PFSK-1 (cell line): ENCODE data around the gene FIGNL2.

Experiments used
- FOXP2 ChIP-seq: optimal IDR thresholded peaks from 2 replicates; pipeline ENCODE3; 2011; ENCODE audit warnings: borderline replicate concordance, control low read depth, inconsistent platforms; ENCODE audit not compliant: insufficient read depth; ENCODE audit errors: extremely low read length, extremely low read depth
- POLR2AphosphoS5 ChIP-seq: IDR thresholded peaks from 2 replicates; pipeline ENCODE4 v1.6.1; 2012; ENCODE audit warnings: low read depth, mild to moderate bottlenecking, control low read depth, low read length, moderate library complexity
- SIN3A ChIP-seq: IDR thresholded peaks from 2 replicates; pipeline ENCODE4 v1.6.1; 2012; ENCODE audit warnings: mild to moderate bottlenecking, low read length, moderate library complexity, borderline replicate concordance; ENCODE audit not compliant: insufficient read depth
- TAF1 ChIP-seq: IDR thresholded peaks from 2 replicates; pipeline ENCODE4 v1.6.1; 2012; ENCODE audit warnings: low read length, control low read depth, borderline replicate concordance; ENCODE audit not compliant: insufficient read depth
- TF ChIP-seq, protein P1 (sequence below), 2 experiments: IDR thresholded peaks; 2 replicates each; pipeline versions ENCODE4 v1.6.1 to v1.8.0; 2011 to 2012; ENCODE audit warnings: low read depth in 2 of 2, low read length in 2 of 2, control low read depth in 1 of 2, inconsistent platforms in 1 of 2, mild to moderate bottlenecking in 1 of 2, moderate library complexity in 1 of 2; ENCODE audit not compliant: insufficient read depth in 1 of 2

Gene FIGNL2

DNA sequence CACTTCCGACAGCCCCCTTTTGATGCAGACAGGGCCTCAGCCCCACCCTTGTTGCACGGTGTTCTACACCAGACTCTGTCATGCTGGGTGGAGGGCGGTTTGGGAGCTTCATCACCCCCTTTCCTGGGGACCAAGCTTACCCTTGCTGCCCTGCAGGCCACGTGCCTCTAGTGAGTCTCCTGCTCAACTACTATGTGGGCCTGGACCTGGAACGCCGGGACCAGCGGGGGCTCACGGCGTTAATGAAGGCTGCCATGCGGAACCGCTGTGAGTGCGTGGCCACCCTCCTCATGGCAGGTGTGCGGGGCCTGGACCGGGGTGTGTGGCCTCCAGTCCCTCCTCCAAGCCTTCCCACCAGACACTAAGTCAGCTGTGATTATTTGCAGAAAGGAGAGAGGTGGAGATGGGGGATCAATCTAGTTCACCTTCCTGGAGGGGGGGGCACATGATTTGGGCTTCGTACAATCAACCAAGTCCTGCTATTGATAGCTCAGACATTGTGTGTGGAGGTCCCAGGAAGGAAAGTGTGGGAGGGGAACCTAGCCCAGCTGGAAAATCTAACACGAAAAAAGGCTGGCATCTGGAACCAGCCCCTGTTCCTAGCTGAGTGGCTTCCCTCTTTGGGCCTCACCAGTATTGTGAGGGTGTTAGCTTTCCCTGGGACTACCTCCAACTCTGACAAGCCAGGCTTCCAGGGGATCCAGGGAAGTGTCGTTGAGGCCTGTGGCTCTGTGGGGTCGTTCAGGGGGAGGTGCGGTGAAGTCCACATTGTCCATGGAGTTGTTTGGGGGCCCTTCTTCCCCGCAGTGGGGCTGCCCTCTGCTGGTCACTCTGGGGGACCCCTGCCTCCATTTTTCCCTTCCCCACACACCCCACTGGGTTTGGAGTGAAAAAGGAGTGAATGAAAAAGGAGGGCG, 41.0 kb upstream of the FIGNL2 start:
- no peak for TF ChIP-seq FOXP2
- no peak for TF ChIP-seq SIN3A
- no peak for TF ChIP-seq POLR2AphosphoS5
- TF ChIP-seq, protein P1, sequence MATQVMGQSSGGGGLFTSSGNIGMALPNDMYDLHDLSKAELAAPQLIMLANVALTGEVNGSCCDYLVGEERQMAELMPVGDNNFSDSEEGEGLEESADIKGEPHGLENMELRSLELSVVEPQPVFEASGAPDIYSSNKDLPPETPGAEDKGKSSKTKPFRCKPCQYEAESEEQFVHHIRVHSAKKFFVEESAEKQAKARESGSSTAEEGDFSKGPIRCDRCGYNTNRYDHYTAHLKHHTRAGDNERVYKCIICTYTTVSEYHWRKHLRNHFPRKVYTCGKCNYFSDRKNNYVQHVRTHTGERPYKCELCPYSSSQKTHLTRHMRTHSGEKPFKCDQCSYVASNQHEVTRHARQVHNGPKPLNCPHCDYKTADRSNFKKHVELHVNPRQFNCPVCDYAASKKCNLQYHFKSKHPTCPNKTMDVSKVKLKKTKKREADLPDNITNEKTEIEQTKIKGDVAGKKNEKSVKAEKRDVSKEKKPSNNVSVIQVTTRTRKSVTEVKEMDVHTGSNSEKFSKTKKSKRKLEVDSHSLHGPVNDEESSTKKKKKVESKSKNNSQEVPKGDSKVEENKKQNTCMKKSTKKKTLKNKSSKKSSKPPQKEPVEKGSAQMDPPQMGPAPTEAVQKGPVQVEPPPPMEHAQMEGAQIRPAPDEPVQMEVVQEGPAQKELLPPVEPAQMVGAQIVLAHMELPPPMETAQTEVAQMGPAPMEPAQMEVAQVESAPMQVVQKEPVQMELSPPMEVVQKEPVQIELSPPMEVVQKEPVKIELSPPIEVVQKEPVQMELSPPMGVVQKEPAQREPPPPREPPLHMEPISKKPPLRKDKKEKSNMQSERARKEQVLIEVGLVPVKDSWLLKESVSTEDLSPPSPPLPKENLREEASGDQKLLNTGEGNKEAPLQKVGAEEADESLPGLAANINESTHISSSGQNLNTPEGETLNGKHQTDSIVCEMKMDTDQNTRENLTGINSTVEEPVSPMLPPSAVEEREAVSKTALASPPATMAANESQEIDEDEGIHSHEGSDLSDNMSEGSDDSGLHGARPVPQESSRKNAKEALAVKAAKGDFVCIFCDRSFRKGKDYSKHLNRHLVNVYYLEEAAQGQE (IDR thresholded peaks at IDR 0.05; ENCODE audit: insufficient read depth in 1 of 2, low read depth in 2 of 2, low read length in 2 of 2), result no peak
- no peak for TF ChIP-seq TAF1

DNA sequence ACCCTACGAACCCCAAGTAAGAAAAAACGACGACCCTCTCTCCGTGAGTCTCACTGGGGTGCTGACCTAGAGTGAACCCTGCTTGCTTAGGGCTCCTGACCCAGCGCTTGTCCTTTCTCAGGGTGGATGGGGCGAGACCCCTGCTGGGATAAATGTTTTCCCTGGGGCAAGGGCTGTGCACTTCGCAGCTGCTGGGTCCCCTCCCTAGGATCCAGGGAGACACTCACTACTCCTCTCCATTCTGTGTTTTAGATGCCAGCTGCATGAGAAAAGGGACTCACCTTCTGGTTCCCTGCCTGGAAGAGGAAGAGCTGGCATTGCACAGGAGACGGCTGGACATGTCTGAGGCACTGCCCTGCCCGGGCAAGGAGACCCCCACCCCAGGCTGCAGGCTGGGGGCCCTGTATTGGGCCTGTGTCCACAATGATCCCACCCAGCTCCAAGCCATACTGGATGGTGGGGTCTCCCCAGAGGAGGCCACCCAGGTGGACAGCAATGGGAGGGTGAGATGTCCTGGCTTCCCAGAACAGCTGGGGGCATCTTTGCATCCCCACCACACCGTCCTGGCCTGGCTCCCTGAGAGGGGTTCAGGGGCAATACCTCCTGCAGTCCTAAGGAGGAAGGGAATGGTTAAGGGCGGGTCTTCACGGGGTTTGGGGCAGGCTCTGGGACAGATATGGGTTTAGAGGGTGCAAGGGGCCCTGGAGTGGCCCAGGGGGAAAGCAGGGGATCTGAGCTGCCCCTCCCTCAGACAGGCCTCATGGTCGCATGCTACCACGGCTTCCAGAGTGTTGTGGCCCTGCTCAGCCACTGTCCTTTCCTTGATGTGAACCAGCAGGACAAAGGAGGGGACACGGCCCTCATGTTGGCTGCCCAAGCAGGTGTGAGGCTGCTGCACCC, 40.0 kb upstream of the FIGNL2 start:
- TF ChIP-seq SIN3A, result no peak
- TF ChIP-seq POLR2AphosphoS5, result no peak
- no peak for TF ChIP-seq FOXP2
- no peak for TF ChIP-seq TAF1
- TF ChIP-seq, protein P1 (IDR thresholded peaks at IDR 0.05; ENCODE audit: insufficient read depth in 1 of 2, low read depth in 2 of 2, low read length in 2 of 2), result no peak

DNA sequence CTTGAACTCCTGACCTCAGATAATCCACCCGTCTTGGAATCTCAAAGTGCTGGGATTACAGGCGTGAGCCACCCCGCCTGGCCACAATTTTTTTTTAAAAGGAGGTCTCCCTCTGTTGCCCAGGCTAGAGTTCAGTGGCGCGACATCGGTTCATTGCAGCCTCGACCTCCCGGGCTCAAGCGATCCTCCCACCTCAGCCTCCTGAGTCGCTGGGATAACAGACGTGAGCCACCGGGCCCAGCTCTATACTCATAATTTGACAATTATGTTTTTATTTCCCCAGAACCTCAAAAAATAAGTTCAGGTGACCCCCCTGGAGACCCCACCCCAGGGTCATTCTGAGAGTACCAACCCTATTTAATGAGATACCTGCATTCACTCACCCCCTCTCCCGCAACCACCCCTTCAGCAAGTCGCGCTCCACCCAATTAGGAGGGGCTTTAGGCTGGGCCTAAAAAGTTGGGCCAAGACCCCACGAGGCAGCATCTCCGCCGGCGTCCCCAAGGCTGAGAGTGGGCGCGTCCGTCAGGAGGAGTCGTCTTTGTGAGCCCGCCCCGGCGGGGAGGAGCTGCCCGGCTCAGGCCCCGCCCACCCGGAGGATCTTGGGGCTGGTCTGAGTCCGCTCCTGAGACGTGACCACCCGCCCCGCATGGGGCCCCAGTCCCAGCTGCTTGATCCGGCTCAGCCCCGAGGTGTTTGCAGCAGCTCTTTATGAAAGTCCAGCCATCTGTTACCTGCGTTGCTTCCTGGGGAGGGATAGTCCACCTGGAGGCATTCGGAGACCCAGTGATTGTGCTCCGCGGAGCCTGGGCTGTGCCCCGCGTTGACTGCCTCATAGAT, 39.2 kb upstream of the FIGNL2 start, which contains the start of gene ANKRD33:
TSS of gene ANKRD33 (plus strand) at position 628 of the 840 bp plus-strand sequence. CDS start at position 712, 84 bp downstream.
- no peak for TF ChIP-seq SIN3A
- no peak for TF ChIP-seq POLR2AphosphoS5
- no peak for TF ChIP-seq FOXP2
- TF ChIP-seq, protein P1 (IDR thresholded peaks at IDR 0.05; ENCODE audit: insufficient read depth in 1 of 2, low read depth in 2 of 2, low read length in 2 of 2), result no peak
- TF ChIP-seq TAF1, result no peak

DNA sequence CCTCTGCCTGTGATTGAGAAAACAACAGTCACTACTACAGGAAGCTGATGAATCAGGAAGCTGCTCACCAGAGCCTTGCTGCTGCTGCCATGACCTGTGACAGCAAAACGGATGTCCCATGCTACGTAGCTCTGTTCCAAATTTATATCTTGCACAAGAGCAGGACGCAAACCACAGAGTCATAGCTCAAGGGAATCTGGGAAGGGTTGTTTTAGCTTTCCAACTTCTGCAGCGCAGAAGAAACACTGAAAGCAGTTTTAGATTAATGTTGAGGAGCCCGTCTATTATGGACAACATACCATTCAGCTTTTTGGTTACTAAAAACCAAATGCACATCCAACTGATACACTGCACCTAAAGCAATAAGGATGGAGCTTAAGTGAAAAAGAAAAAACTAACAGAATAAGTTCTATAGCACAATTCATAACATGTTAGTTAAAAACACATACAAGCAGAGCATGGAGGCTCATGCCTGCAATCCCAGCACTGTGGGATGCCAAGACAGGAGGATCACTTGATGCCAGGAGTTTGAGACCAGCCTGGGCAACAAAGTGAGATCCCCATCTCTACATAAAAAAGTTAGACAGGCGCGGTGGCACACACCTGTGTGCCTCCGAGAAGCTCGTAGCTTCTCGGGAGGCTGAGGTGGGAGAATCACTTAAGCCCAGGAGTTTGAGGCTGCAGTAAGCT, 37.6 kb upstream of the FIGNL2 start:
- TF ChIP-seq, protein P1 (IDR thresholded peaks at IDR 0.05; ENCODE audit: insufficient read depth in 1 of 2, low read depth in 2 of 2, low read length in 2 of 2), result peak in 1 of 2 experiments; percentile 61; a peak in 1 of 4 replicates
- peak; percentile 69; the same call in 1 of the 2 replicates for TF ChIP-seq POLR2AphosphoS5
- peak; percentile 85 for TF ChIP-seq FOXP2
- TF ChIP-seq TAF1, result no peak
- peak; percentile 63; the same call in 1 of the 2 replicates for TF ChIP-seq SIN3A
